CMK (cell line): ENCODE data around the gene FBXW7.

Experiments
- DNase-seq: peaks from one replicate; pipeline ENCODE4 v3.0.0-alpha.2; 2010; ENCODE audit warnings: low read depth

Gene FBXW7

GRCh38 chr4:152427981-152428380 is 107.9 kb downstream of the FBXW7 start:
- DNase-seq = no peak

GRCh38 chr4:152424977-152425376 is 110.9 kb downstream of the FBXW7 start:
- no peak for DNase-seq

- DNase-seq = no peak
Observed at GRCh38 chr4:152424396-152424795, 111.5 kb downstream of the FBXW7 start.

GRCh38 chr4:152422817-152423320 is 113.0 kb downstream of the FBXW7 start:
- no peak for DNase-seq

GRCh38 chr4:152421576-152421975 is 114.3 kb downstream of the FBXW7 start:
- no peak for DNase-seq

GRCh38 chr4:152419809-152420208 is 116.1 kb downstream of the FBXW7 start:
- no peak for DNase-seq

- no peak for DNase-seq
Observed at GRCh38 chr4:152417673-152418072, 118.2 kb downstream of the FBXW7 start.

- DNase-seq = no peak
Observed at GRCh38 chr4:152415980-152416379, 119.9 kb downstream of the FBXW7 start.

GRCh38 chr4:152408514-152409327 is 127.2 kb downstream of the FBXW7 start:
- DNase-seq = no peak

- no peak for DNase-seq
Observed at GRCh38 chr4:152401424-152401823, 134.5 kb downstream of the FBXW7 start.

- no peak for DNase-seq
Observed at GRCh38 chr4:152399246-152399645, 136.6 kb downstream of the FBXW7 start.

- DNase-seq = no peak
Observed at GRCh38 chr4:152398060-152398459, 137.8 kb downstream of the FBXW7 start.

GRCh38 chr4:152394791-152395190 is 141.1 kb downstream of the FBXW7 start:
- DNase-seq = no peak

- DNase-seq = no peak
Observed at GRCh38 chr4:152392079-152392478, 143.8 kb downstream of the FBXW7 start.

- no peak for DNase-seq
Observed at GRCh38 chr4:152390216-152390615, 145.7 kb downstream of the FBXW7 start.

GRCh38 chr4:152389359-152389758 is 146.5 kb downstream of the FBXW7 start:
- no peak for DNase-seq

GRCh38 chr4:152385551-152385950 is 150.3 kb downstream of the FBXW7 start:
- no peak for DNase-seq

GRCh38 chr4:152382057-152382785 is 153.7 kb downstream of the FBXW7 start:
- DNase-seq = no peak

GRCh38 chr4:152380919-152381318 is 155.0 kb downstream of the FBXW7 start:
- DNase-seq = no peak

GRCh38 chr4:152380185-152380584 is 155.7 kb downstream of the FBXW7 start:
- DNase-seq = no peak

- DNase-seq = no peak
Observed at GRCh38 chr4:152374606-152375285, 161.1 kb downstream of the FBXW7 start.

GRCh38 chr4:152374153-152374552 is 161.7 kb downstream of the FBXW7 start:
- DNase-seq = no peak

- no peak for DNase-seq
Observed at GRCh38 chr4:152372444-152372843, 163.4 kb downstream of the FBXW7 start.
